ENCODE results near the gene TRIM31.

DNA sequence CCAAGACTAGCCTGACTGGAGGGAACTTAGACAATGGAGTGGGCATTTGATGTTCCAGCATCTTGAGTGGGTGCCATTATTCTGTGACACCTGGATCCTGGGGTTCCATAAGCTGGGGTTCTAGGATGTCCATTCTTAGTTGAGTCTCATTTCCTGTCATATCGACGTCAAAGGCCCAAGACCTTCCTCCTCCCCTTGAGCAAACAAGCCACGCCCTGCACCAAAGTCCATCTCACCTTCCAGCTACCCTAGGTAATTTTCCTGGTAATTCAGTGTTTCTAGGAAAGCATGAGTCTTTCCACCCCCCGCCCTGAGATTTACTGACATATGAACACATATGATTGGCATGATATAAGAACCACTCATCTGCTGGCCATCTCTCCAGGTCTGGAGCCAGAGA lies 22.9 kb upstream of the TRIM31 start, which contains the start of gene TRIM40:
- TF ChIP-seq CTCF (IDR thresholded peaks at IDR 0.05; ENCODE audit: poor library complexity, severe bottlenecking) (no peak), POLR2AphosphoS5 (IDR thresholded peaks at IDR 0.05) (no peak), EZH2 (IDR thresholded peaks at IDR 0.05; ENCODE audit: borderline replicate concordance, insufficient read depth, low read length, poor library complexity, severe bottlenecking) (no peak), TAF1 (IDR thresholded peaks at IDR 0.05; ENCODE audit: low read depth) (no peak), EP300 (conservative IDR thresholded peaks at IDR 0.05; ENCODE audit: poor library complexity, severe bottlenecking) (no peak)

Data from neural cell (in vitro differentiated cells).